Stimulated activated CD4-positive, alpha-beta T cell treated with anti-CD3 and anti-CD28 coated beads, Interleukin-12 subunit alpha, Interleukin-12 subunit beta, amount 100 ng/mL, for 4 hours (primary cell): Measurements from ENCODE around the gene RFXAP.

ENCODE experiments used
- DNase-seq: peaks from one replicate; pipeline ENCODE4 v3.0.0-alpha.2; 2020

Gene RFXAP

DNA sequence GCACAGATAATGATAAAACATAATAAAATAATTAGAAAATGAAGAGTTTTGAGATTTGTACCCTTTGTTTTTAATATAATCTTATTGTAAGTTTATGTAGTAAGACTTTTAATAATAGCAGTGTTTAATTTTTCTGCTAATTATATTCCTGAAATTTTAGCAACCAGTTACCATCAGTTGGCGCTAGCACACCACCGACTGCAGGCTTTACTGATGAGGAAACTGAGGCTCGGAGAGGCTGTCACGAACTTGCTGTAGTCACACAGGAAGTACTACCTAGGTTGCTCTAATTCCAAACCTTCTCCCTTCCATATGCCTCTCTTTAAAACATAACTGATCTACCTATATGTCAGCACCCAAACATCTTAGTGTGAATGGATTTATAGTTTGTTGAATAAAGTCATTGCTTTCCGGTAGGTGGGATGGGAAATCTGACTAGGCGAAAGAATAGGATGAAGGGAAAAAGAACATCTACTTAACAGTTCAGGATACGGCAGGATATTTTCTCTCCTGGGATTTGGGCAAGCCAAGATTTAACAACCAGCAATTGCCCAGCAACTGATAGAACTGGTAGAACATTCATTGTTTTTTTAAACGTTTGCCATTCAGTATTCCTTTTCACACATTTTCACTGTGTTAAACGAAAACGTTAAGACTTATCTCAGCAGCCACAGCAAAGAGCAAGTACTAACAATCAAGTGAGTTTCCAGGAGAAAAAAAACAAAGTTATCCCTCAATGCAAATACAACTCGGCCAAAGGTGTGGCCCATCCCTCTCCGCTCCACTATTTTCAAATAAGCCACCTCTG lies 822 bp upstream of the RFXAP start:
- no peak for DNase-seq

DNA sequence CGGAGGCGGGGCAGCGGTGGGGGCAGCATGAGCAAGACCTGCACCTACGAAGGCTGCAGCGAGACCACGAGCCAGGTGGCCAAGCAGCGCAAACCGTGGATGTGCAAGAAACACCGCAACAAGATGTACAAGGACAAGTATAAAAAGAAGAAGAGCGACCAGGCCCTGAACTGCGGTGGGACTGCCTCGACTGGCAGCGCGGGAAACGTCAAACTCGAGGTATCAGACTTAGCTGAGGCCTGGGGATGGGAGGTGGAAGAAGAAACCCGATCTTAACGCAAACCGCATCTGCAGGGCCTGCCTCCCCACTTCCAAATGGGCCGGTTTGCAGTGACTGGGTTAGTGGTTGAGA lies 693 bp downstream of the RFXAP start:
- DNase-seq = peak; percentile 13

GRCh38 chr13:36820222-36820621 lies 1.2 kb downstream of the RFXAP start:
- DNase-seq = no peak

DNA sequence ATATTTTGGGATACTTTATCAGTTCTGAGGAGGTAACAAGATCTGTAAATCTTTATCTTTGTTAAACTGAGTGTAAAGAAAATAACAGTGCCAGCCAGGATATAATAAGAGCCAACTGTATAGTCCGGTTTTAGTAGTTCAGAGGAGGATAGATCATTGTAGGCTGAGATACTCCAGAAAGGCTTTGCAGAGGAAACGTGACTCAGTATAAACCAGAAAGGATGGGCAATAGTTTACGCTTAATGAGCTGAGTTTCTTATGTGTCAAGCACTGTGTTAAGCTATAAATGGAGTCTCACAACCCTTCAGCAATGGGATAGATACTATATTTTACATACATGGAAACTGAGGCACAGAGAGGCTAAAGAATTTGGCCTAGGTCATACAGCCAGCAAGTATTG lies 3.8 kb downstream of the RFXAP start:
- no peak for DNase-seq

DNA sequence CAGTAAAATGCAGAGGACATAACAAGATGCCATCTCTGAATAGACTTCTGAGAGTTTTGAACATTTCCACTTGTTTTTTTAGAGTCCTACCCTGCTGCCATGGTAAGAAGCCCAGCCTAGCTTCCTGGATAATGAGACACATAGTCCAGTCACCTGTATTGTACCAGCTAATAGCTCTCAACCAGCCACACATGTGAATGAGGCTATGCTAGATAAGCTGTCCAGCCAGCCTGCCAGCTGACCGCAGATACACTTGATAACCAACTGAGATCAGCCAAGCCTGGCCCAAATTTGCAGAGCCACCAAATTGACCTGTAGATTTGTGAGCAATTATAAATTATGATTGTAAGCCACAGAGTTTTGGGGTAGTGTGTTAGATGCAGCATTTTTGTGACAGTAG lies 10.7 kb downstream of the RFXAP start:
- DNase-seq = no peak

GRCh38 chr13:36831291-36831690 lies 12.3 kb downstream of the RFXAP start:
- no peak for DNase-seq

GRCh38 chr13:36834299-36834698 lies 15.3 kb downstream of the RFXAP start:
- no peak for DNase-seq

GRCh38 chr13:36837354-36838092 lies 18.5 kb downstream of the RFXAP start:
- DNase-seq = no peak

GRCh38 chr13:36839281-36839680 lies 20.3 kb downstream of the RFXAP start:
- no peak for DNase-seq

DNA sequence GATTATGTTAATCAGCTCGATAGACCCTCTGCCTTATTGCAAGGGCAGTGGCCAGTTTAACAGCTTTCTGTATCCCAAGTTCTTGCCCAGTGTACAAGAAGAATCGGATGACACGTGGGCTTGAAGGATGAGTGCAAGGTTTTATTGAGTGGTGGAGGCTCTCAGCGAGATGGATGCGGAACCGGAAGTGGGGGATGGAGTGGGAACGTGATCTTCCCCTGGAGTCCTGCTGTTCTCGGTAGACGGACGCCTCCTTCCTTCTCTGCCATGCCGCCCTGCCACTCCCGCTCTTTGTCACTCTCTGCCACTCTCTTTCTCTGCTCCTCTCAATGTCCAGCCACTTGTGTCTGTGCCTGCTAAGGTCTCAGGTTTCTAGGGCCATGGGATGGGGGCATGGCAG lies 21.0 kb downstream of the RFXAP start:
- no peak for DNase-seq

- no peak for DNase-seq
These were observed 21.8 kb downstream of the RFXAP start for GRCh38 chr13:36840718-36841250.

- DNase-seq = no peak
These were observed 22.4 kb downstream of the RFXAP start for GRCh38 chr13:36841391-36841790.

- DNase-seq = no peak
These were observed 28.6 kb downstream of the RFXAP start for GRCh38 chr13:36847606-36848005.

DNA sequence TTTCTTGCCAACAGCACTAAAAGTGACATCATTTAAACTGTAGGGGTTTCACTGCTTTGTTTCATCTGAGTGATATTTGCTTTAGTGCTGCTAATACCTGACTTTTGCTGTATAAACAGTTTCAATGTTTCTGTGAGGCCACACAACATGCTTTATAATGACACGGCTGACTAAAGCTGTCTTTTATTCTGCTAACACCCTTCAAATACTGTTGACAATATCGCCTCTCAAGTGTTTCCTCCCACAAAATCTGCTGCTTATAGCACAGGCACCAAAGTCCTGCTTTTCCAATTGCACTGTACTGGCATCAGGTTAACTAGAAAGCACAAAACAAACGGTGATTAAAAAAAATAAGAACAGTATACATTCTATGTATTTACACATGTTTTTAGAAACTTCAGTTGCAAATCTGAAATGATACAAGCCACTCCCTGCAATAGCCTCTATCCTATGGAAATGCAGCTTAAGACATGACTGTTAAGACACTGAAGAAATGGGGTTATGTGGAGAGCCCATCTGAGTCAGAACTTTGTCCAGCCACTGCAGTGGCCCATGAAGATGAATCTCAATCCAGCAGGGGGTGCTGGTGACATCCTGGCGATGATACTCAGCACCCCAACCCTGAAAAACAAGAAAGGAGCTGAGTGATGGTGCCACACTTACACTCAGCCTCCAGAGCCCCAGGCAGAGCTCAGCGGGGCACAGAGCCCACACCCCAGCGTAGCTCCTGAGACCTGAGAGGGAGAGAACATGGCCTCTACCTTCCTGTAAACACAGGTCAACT lies 29.4 kb downstream of the RFXAP start:
- no peak for DNase-seq

- DNase-seq = no peak
These were observed 31.9 kb downstream of the RFXAP start for GRCh38 chr13:36850790-36851438.

DNA sequence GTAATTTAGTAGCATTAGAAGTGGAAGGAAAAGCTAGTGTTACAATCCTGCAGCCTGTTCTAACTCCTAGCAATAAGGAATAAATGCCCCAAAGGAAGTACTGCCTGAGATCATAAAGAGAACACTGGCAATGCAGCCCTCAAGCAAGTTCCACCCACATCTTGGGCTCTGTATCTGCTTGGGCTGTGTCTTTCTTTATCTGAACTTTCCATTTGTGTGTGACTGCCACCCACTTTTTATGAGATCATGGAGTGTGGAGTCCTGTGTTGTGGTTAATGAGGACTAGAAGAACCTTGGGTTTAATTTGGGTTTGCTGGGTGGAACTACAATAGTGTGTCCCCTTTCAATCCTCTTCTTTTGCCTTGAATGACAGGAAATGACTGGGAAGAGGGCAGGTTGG lies 38.2 kb downstream of the RFXAP start:
- DNase-seq = no peak

- DNase-seq = no peak
These were observed 39.3 kb downstream of the RFXAP start for GRCh38 chr13:36858290-36858689.

GRCh38 chr13:36859259-36859658 lies 40.2 kb downstream of the RFXAP start:
- no peak for DNase-seq

GRCh38 chr13:36862002-36862685 lies 43.1 kb downstream of the RFXAP start:
- no peak for DNase-seq

GRCh38 chr13:36862722-36863121 lies 43.7 kb downstream of the RFXAP start:
- DNase-seq = no peak

DNA sequence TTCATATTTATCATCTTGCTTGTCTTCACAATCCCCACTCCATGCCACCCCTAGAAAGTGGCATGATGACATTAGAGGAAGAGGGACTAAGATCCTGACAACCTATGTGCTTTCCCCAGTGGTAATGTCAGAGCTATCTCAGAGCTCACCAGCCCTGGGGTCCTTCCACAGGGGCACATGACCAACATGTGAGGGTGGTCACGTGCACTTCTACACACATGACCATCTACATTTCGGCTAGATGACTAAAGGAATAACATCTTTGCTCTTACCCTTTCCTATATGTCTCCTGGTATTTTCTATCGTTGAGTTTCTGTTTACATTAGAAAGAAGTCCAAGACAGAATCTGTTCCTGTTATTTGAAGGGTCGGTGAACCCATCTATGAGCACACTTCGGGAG lies 46.2 kb downstream of the RFXAP start:
- no peak for DNase-seq

- no peak for DNase-seq
These were observed 47.2 kb downstream of the RFXAP start for GRCh38 chr13:36866232-36866631.
